ENCODE measurements around the gene RASAL2. TPM values are rescaled to one million over a fixed set of nuclear protein-coding genes. Genes with fewer than 3 reads are reported as not detected.

RASAL2 gene
- total RNA-seq, 1 donor from 2014 or later = 18.3 TPM

- Histone ChIP-seq H2AFZ (replicated peaks) (no peak overlapping the region), H4K20me1 (ENCODE audit: low read depth) (no peaks in the 10 kb centered on the region), H3K9me3 (ENCODE audit: low read depth) (no peaks in the 10 kb centered on the region), H3K9ac (no peak overlapping the region), H3K4me1 (peaks cover 17% of the 10 kb centered on the region), H3K4me3 (no peak overlapping the region), H3K4me2 (no peak overlapping the region), H3K36me3 (no peaks in the 10 kb centered on the region), H3K27ac (no peak overlapping the region), H3F3A (ENCODE audit: low read depth) (no peaks in the 10 kb centered on the region), H3K79me2 (ENCODE audit: low read depth) (peaks cover 8% of the 10 kb centered on the region), H3K27me3 (no peaks in the 10 kb centered on the region)
- no peak for DNase-seq (ENCODE audit: low spot score)
- Mint-ChIP-seq H3K4me3 (no peak overlapping the region), H3K4me1 (peaks cover 18% of the 10 kb centered on the region), H3K27ac (no peak overlapping the region), H3K36me3 (no peaks in the 10 kb centered on the region), H3K27me3 (ENCODE audit: insufficient read depth, low read depth) (no peaks in the 10 kb centered on the region), H3K9me3 (no peaks in the 10 kb centered on the region)
- no peak for TF ChIP-seq EZH2phosphoT487 (IDR thresholded peaks at IDR 0.05)
- TF ChIP-seq, protein P1, sequence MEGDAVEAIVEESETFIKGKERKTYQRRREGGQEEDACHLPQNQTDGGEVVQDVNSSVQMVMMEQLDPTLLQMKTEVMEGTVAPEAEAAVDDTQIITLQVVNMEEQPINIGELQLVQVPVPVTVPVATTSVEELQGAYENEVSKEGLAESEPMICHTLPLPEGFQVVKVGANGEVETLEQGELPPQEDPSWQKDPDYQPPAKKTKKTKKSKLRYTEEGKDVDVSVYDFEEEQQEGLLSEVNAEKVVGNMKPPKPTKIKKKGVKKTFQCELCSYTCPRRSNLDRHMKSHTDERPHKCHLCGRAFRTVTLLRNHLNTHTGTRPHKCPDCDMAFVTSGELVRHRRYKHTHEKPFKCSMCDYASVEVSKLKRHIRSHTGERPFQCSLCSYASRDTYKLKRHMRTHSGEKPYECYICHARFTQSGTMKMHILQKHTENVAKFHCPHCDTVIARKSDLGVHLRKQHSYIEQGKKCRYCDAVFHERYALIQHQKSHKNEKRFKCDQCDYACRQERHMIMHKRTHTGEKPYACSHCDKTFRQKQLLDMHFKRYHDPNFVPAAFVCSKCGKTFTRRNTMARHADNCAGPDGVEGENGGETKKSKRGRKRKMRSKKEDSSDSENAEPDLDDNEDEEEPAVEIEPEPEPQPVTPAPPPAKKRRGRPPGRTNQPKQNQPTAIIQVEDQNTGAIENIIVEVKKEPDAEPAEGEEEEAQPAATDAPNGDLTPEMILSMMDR (IDR thresholded peaks at IDR 0.05) = no peak
- TF ChIP-seq EZH2 (IDR thresholded peaks at IDR 0.05) = no peak
These were observed 243.3 kb downstream of the RASAL2 start for GRCh38 chr1:178337091-178337706.

DNA sequence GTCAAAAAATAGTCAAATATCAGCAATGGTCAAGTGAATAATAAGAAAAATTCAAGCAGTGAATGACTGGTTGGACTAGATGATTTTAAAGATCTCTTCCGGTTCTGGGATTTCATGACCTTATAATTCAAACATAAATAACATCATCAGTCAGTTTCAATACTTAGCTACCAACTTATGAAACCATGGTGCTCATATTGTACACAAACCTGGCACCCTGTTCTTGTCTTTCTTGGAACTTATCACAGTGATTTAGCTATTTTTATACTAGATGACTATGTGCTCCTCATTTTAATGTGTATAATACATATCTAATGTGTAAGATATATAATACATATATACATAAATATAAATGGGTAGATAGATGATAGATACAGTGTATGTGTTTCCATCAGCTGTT, 245.9 kb downstream of the RASAL2 start:
- H3K79me2 ChIP-seq (ENCODE audit: low read depth) = peaks cover 14% of the 10 kb centered on the region
- H3K27ac ChIP-seq = no peak overlapping the region

GRCh38 chr1:178341261-178341956, 247.5 kb downstream of the RASAL2 start:
- H2AFZ ChIP-seq (replicated peaks) = peak overlapping the region; percentile 23
- DNase-seq (ENCODE audit: low spot score) = peak; percentile 95
- peaks cover 14% of the 10 kb centered on the region for H3K79me2 ChIP-seq (ENCODE audit: low read depth)
- Mint-ChIP-seq H3K36me3 (no peaks in the 10 kb centered on the region), H3K4me3 (peak overlapping the region; percentile 79), H3K27ac (peak overlapping the region; percentile 51), H3K9me3 (no peaks in the 10 kb centered on the region), H3K4me1 (peaks cover 48% of the 10 kb centered on the region), H3K27me3 (ENCODE audit: insufficient read depth, low read depth) (no peaks in the 10 kb centered on the region)
- H3K36me3 ChIP-seq = no peaks in the 10 kb centered on the region
- TF ChIP-seq, protein P1 (IDR thresholded peaks at IDR 0.05) = no peak
- TF ChIP-seq EZH2 (IDR thresholded peaks at IDR 0.05) (no peak), EZH2phosphoT487 (IDR thresholded peaks at IDR 0.05) (no peak)
- no peak overlapping the region for H3K9ac ChIP-seq
- H3K4me1 ChIP-seq = peaks cover 44% of the 10 kb centered on the region
- peaks cover 3% of the 10 kb centered on the region for H3F3A ChIP-seq (ENCODE audit: low read depth)
- H3K27me3 ChIP-seq = no peaks in the 10 kb centered on the region
- H3K4me2 ChIP-seq = peak overlapping the region; percentile 83
- no peaks in the 10 kb centered on the region for H4K20me1 ChIP-seq (ENCODE audit: low read depth)
- H3K27ac ChIP-seq = peak overlapping the region; percentile 50
- peak overlapping the region; percentile 46 for H3K4me3 ChIP-seq
- no peaks in the 10 kb centered on the region for H3K9me3 ChIP-seq (ENCODE audit: low read depth)

More for the DNA sequence above, 245.9 kb downstream of the RASAL2 start:
- Mint-ChIP-seq H3K27ac (no peak overlapping the region), H3K27me3 (ENCODE audit: insufficient read depth, low read depth) (no peaks in the 10 kb centered on the region), H3K4me1 (peaks cover 41% of the 10 kb centered on the region), H3K9me3 (no peaks in the 10 kb centered on the region), H3K36me3 (no peaks in the 10 kb centered on the region), H3K4me3 (no peak overlapping the region)
- no peaks in the 10 kb centered on the region for H3K27me3 ChIP-seq
- H3K4me3 ChIP-seq = no peak overlapping the region
- no peak for DNase-seq (ENCODE audit: low spot score)
- no peak overlapping the region for H3K9ac ChIP-seq
- H2AFZ ChIP-seq (replicated peaks) = no peak overlapping the region
- H3K4me1 ChIP-seq = peaks cover 39% of the 10 kb centered on the region
- peaks cover 3% of the 10 kb centered on the region for H3F3A ChIP-seq (ENCODE audit: low read depth)
- H4K20me1 ChIP-seq (ENCODE audit: low read depth) = no peaks in the 10 kb centered on the region
- H3K36me3 ChIP-seq = no peaks in the 10 kb centered on the region
- H3K9me3 ChIP-seq (ENCODE audit: low read depth) = no peaks in the 10 kb centered on the region
- no peak overlapping the region for H3K4me2 ChIP-seq
- TF ChIP-seq EZH2 (IDR thresholded peaks at IDR 0.05) (no peak), EZH2phosphoT487 (IDR thresholded peaks at IDR 0.05) (no peak)
- TF ChIP-seq, protein P1 (IDR thresholded peaks at IDR 0.05) = no peak

Measured in neural progenitor cell (in vitro differentiated cells).